Testis (tissue), 2 donors: ENCODE data around the gene LIME1.

Experiments
- POLR2A ChIP-seq: fragments of 450-650 bp; IDR thresholded peaks from one replicate; pipeline ENCODE4 v1.6.1; 2017; ENCODE audit warnings: antibody characterized with exemption, mild to moderate bottlenecking, moderate library complexity
- TF ChIP-seq, protein P1 (sequence below), 3 experiments: fragments of 450-650 bp in 2 of 3; fragments of 200-600 bp in 1 of 3; sonication (generic) in 1 of 3; IDR thresholded peaks; one replicate each; pipeline ENCODE4 v1.5.1; 2016 to 2019; ENCODE audit warnings: antibody characterized with exemption in 3 of 3, mild to moderate bottlenecking in 2 of 3, moderate library complexity in 1 of 3

DNA sequence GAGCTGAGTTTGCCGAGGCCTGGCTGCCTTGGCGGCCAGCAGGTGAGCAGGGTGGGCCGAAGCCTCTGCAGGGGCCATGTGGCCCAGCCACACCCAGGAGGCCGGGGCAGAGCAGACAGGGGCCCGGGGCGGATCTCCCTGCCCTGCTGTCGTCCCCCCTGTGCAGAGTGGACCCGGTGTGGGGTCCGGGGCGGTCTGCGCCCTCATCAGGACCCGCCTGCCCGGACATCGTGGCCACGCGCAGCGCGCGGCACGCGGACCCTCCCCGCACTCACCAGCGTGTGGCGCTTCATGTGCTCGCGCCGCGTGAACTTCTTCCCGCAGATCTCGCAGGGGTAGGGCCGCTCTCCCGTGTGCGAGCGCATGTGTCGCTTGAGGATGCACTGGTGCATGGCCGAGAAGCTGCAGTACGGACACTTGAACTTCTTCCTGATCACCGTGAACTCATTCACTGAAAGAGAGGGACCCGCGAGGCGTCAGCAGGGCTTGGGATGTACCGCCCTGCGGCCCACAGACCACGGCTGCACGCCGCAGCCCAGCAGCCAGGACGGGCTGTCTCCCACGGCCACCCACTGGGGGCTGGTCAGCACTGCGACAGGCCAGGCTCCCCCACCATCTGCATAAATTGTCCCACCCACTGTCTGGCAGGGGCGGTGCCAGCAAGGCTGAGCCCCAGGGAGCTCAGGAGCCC is 16.1 kb downstream of the LIME1 start:
- TF ChIP-seq, protein P1, sequence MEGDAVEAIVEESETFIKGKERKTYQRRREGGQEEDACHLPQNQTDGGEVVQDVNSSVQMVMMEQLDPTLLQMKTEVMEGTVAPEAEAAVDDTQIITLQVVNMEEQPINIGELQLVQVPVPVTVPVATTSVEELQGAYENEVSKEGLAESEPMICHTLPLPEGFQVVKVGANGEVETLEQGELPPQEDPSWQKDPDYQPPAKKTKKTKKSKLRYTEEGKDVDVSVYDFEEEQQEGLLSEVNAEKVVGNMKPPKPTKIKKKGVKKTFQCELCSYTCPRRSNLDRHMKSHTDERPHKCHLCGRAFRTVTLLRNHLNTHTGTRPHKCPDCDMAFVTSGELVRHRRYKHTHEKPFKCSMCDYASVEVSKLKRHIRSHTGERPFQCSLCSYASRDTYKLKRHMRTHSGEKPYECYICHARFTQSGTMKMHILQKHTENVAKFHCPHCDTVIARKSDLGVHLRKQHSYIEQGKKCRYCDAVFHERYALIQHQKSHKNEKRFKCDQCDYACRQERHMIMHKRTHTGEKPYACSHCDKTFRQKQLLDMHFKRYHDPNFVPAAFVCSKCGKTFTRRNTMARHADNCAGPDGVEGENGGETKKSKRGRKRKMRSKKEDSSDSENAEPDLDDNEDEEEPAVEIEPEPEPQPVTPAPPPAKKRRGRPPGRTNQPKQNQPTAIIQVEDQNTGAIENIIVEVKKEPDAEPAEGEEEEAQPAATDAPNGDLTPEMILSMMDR (IDR thresholded peaks at IDR 0.05): no peak
- TF ChIP-seq POLR2A: no peak
